GM10266 (cell line): ENCODE results near the gene TNFSF12.

Experiments
- DNase-seq: peaks from one replicate; pipeline ENCODE4 v3.0.0; 2012; ENCODE audit errors: extremely low spot score
- CTCF ChIP-seq: IDR thresholded peaks from 2 replicates; pipeline ENCODE4 v1.5.1; 2012; ENCODE audit warnings: mild to moderate bottlenecking, low read depth; ENCODE audit not compliant: control insufficient read depth, insufficient read depth; ENCODE audit errors: missing control alignments

Gene TNFSF12

GRCh38 chr17:7548585-7549400, at the start of gene TNFSF12:
Gene TNFSF12, plus strand, starts transcription at chr17:7549058. Its CDS starts 96 bp downstream, at chr17:7549154.
- TF ChIP-seq CTCF: no peak
- peak; percentile 79 for DNase-seq

- DNase-seq: no peak
- TF ChIP-seq CTCF: no peak
Observed at GRCh38 chr17:7499161-7499560, 49.7 kb upstream of the TNFSF12 start.

- no peak for DNase-seq
- TF ChIP-seq CTCF: no peak
Observed at GRCh38 chr17:7501729-7502128, 47.1 kb upstream of the TNFSF12 start.

- DNase-seq: no peak
- no peak for TF ChIP-seq CTCF
Observed at GRCh38 chr17:7502171-7502847, 46.5 kb upstream of the TNFSF12 start.

GRCh38 chr17:7502987-7503386, 45.9 kb upstream of the TNFSF12 start:
- DNase-seq: no peak
- peak; percentile 42 for TF ChIP-seq CTCF

- TF ChIP-seq CTCF: no peak
- DNase-seq: no peak
Observed at GRCh38 chr17:7503521-7503920, 45.3 kb upstream of the TNFSF12 start.

- no peak for DNase-seq
- TF ChIP-seq CTCF: no peak
Observed at GRCh38 chr17:7508145-7508544, 40.7 kb upstream of the TNFSF12 start.
